Fibroblast of the conjunctiva (primary cell): Measurements from ENCODE around the gene ANKRD37.
A peak's percentile ranks its signal among the peaks of the same experiment; 100 is the strongest.
"Not testable (repeated sequence)": the region's sequence is repeated elsewhere in the genome, so short reads cannot be mapped to it uniquely, and the experiment has no call there.

Source experiments
- DNase-seq: peaks from one replicate; pipeline ENCODE4 v3.0.0-alpha.2; 2010; ENCODE audit warnings: low read depth

Gene ANKRD37

GRCh38 chr4:185396724-185397385 is at the start of gene ANKRD37:
Gene ANKRD37 (plus strand): TSS chr4:185396841. CDS start chr4:185396924, 83 bp downstream.
- no peak for DNase-seq

GRCh38 chr4:185346975-185347601 is 49.6 kb upstream of the ANKRD37 start:
- no peak for DNase-seq

- DNase-seq = no peak
Measured at GRCh38 chr4:185351691-185352090, 45.0 kb upstream of the ANKRD37 start.

- DNase-seq = no peak
Measured at GRCh38 chr4:185352202-185352601, 44.4 kb upstream of the ANKRD37 start.

- no peak for DNase-seq
Measured at GRCh38 chr4:185352741-185353140, 43.9 kb upstream of the ANKRD37 start.

- DNase-seq = peak; percentile 26
Measured at GRCh38 chr4:185357211-185357610, 39.4 kb upstream of the ANKRD37 start.

- DNase-seq = no peak
Measured at GRCh38 chr4:185357733-185358440, 38.8 kb upstream of the ANKRD37 start.

GRCh38 chr4:185358514-185358913 is 38.1 kb upstream of the ANKRD37 start:
- no peak for DNase-seq

- DNase-seq = no peak
Measured at GRCh38 chr4:185358959-185359358, 37.7 kb upstream of the ANKRD37 start.

GRCh38 chr4:185359767-185360446 is 36.7 kb upstream of the ANKRD37 start:
- DNase-seq = peak; percentile 8

- DNase-seq = no peak
Measured at GRCh38 chr4:185361872-185362271, 34.8 kb upstream of the ANKRD37 start.

- DNase-seq = not testable (repeated sequence)
Measured at GRCh38 chr4:185362570-185362969, 34.1 kb upstream of the ANKRD37 start.

GRCh38 chr4:185363251-185363650 is 33.4 kb upstream of the ANKRD37 start:
- DNase-seq = no peak

- no peak for DNase-seq
Measured at GRCh38 chr4:185364886-185365285, 31.8 kb upstream of the ANKRD37 start.

GRCh38 chr4:185369731-185370130 is 26.9 kb upstream of the ANKRD37 start:
- DNase-seq = no peak

GRCh38 chr4:185370268-185370949 is 26.2 kb upstream of the ANKRD37 start:
- DNase-seq = no peak

GRCh38 chr4:185371702-185372101 is 24.9 kb upstream of the ANKRD37 start:
- no peak for DNase-seq

GRCh38 chr4:185374027-185374426 is 22.6 kb upstream of the ANKRD37 start:
- DNase-seq = no peak

- DNase-seq = no peak
Measured at GRCh38 chr4:185374573-185374972, 22.1 kb upstream of the ANKRD37 start.

GRCh38 chr4:185378264-185378663 is 18.4 kb upstream of the ANKRD37 start:
- DNase-seq = no peak

GRCh38 chr4:185379326-185380295 is 17.0 kb upstream of the ANKRD37 start:
- no peak for DNase-seq
